ENCODE data around the gene RNGTT. TPM values are rescaled to one million over a fixed set of nuclear protein-coding genes. Genes with fewer than 3 reads are reported as not detected.
"Not testable (repeated sequence)": the region's sequence is repeated elsewhere in the genome, so short reads cannot be mapped to it uniquely, and the experiment has no call there.

The RNGTT gene
- total RNA-seq, 1 donor from 2014 or later: 23.3 TPM

DNA sequence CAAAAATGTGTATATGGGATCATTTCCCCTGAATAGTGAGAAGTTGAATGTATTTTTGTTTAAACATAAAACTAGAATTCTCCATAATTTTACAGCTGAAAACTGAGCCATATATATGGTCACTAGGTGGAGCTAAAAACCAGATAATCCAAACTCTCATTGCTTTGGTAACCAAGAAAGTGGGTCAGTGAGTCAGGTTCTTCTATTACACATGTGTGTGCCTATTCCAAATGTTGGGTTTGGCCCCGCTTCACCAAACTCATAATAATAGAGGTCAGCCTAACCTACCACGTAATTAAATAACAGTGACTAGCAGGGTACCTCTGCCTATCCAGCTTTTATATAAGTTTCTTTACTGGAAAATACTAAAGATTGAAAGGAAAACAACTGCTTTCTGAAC, 19.3 kb upstream of the RNGTT start:
- Mint-ChIP-seq H3K36me3 (ENCODE audit: low read depth) (no peaks in the 10 kb centered on the region), H3K4me1 (no peaks in the 10 kb centered on the region), H3K4me3 (no peak overlapping the region), H3K27ac (ENCODE audit: unreplicated experiment) (no peak overlapping the region), H3K9me3 (no peaks in the 10 kb centered on the region), H3K27me3 (ENCODE audit: low read depth) (no peaks in the 10 kb centered on the region)
- no peak for DNase-seq (ENCODE audit: low read depth, low spot score)
- TF ChIP-seq CTCF (conservative IDR thresholded peaks at IDR 0.05): peak; percentile 87

- H3K27ac Mint-ChIP-seq (ENCODE audit: unreplicated experiment): no peak overlapping the region
- no peak for TF ChIP-seq CTCF (conservative IDR thresholded peaks at IDR 0.05)
- no peaks in the 10 kb centered on the region for H3K36me3 Mint-ChIP-seq (ENCODE audit: low read depth)
- H3K9me3 Mint-ChIP-seq: no peaks in the 10 kb centered on the region
- no peak overlapping the region for H3K4me3 Mint-ChIP-seq
- no peaks in the 10 kb centered on the region for H3K4me1 Mint-ChIP-seq
- no peaks in the 10 kb centered on the region for H3K27me3 Mint-ChIP-seq (ENCODE audit: low read depth)
- DNase-seq (ENCODE audit: low read depth, low spot score): no peak
Measured at GRCh38 chr6:88975369-88975768, 12.0 kb upstream of the RNGTT start.

DNA sequence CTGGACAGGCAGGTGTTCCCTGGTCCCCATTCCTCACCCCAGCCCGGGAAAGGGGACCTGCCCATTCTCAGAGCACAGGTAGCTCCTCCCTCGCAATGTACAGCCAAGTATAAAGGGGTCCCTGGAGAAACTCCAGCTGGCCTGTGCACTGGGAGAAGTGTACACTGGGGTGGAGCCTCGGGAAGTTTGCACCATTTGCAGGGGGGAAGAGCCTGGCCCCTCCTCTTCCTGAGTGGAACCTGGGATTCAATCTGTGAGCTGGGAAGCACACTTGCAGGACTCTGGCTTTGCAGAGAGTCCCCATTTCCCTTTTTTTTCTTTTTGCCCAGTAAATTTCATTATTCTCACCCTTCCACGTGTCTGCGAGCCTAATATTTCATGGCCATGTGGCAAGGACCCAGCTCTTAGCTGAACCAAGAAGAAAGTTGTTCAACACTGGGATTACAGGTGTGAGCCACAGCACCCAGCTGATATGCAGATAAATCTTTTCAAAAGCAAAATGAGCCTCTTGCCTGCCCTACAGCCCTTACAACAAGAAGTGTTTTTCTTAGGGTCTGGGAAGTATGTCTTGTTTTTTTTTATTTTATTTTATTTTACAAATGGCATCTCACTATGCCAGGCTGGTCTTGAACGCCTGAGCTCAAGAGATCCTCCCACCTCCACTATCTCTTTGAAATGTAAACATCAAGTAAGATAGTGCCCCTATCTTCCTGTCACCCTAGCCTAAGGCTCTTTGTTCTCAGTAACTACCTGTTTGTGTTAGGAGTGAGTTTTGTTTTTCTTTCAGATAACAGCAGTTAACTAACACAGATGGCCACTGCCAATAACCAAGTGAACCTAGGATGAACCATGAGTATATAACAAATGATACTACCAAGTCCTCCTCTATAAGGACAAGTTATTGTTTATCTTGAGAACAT, 9.3 kb upstream of the RNGTT start:
- Mint-ChIP-seq H3K27me3 (ENCODE audit: low read depth) (no peaks in the 10 kb centered on the region), H3K4me1 (no peaks in the 10 kb centered on the region), H3K4me3 (no peak overlapping the region), H3K27ac (ENCODE audit: unreplicated experiment) (no peak overlapping the region), H3K9me3 (peaks cover 3% of the 10 kb centered on the region), H3K36me3 (ENCODE audit: low read depth) (peaks cover 6% of the 10 kb centered on the region)
- TF ChIP-seq CTCF (conservative IDR thresholded peaks at IDR 0.05): no peak
- DNase-seq (ENCODE audit: low read depth, low spot score): no peak

GRCh38 chr6:88970301-88970700, 6.9 kb upstream of the RNGTT start:
- no peak overlapping the region for H3K27ac Mint-ChIP-seq (ENCODE audit: unreplicated experiment)
- no peak for TF ChIP-seq CTCF (conservative IDR thresholded peaks at IDR 0.05)
- peaks cover 9% of the 10 kb centered on the region for H3K9me3 Mint-ChIP-seq
- H3K27me3 Mint-ChIP-seq (ENCODE audit: low read depth): no peaks in the 10 kb centered on the region
- no peaks in the 10 kb centered on the region for H3K4me1 Mint-ChIP-seq
- DNase-seq (ENCODE audit: low read depth, low spot score): no peak
- peaks cover 11% of the 10 kb centered on the region for H3K36me3 Mint-ChIP-seq (ENCODE audit: low read depth)
- no peak overlapping the region for H3K4me3 Mint-ChIP-seq

GRCh38 chr6:88969255-88969654, 5.8 kb upstream of the RNGTT start:
- H3K36me3 Mint-ChIP-seq (ENCODE audit: low read depth): peaks cover 11% of the 10 kb centered on the region
- H3K27me3 Mint-ChIP-seq (ENCODE audit: low read depth); H3K4me1 Mint-ChIP-seq; H3K9me3 Mint-ChIP-seq; H3K27ac Mint-ChIP-seq (ENCODE audit: unreplicated experiment); DNase-seq (ENCODE audit: low read depth, low spot score); H3K4me3 Mint-ChIP-seq: not testable (repeated sequence)

DNA sequence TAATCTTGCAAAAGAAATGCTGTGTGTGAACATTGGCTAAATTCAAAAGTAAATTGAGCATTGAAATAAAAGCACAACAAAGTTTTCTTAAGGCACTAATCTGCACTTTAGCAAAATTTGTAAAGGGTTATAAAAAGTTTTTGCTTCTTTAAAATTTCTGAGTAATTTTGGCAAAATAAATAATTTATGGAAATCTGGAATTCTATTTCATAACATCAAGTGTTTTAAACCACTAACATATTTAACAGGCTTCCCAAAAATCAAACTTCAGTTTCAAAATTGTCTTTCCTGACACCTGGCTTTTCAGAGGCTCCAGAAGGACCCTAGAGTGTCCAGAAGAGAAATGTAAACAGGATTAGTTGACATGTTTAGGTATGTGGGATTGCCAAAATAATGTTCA, 4.5 kb upstream of the RNGTT start:
- no peak for TF ChIP-seq CTCF (conservative IDR thresholded peaks at IDR 0.05)
- H3K4me3 Mint-ChIP-seq: no peak overlapping the region
- H3K9me3 Mint-ChIP-seq: peaks cover 9% of the 10 kb centered on the region
- no peak overlapping the region for H3K27ac Mint-ChIP-seq (ENCODE audit: unreplicated experiment)
- peaks cover 11% of the 10 kb centered on the region for H3K36me3 Mint-ChIP-seq (ENCODE audit: low read depth)
- DNase-seq (ENCODE audit: low read depth, low spot score): no peak
- H3K4me1 Mint-ChIP-seq: peaks cover 19% of the 10 kb centered on the region
- no peaks in the 10 kb centered on the region for H3K27me3 Mint-ChIP-seq (ENCODE audit: low read depth)

Data from neural crest cell (in vitro differentiated cells).